LNCAP (cell line): ENCODE measurements around the gene TMBIM1.

Source experiments
- CTCF ChIP-seq: fragments of 450-650 bp; IDR thresholded peaks from 2 replicates; pipeline ENCODE4 v1.5.1; 2017; ENCODE audit warnings: mild to moderate bottlenecking

The TMBIM1 gene

GRCh38 chr2:218270721-218271486 is 21.4 kb downstream of the TMBIM1 start:
- TF ChIP-seq CTCF: no peak

- no peak for TF ChIP-seq CTCF
Observed at GRCh38 chr2:218269900-218270720, 22.2 kb downstream of the TMBIM1 start, which contains the start of the genes AAMP and PNKD. Gene AAMP, minus strand, starts transcription at chr2:218270137. Its CDS starts 51 bp downstream, at chr2:218270086. Gene PNKD, plus strand, starts transcription at chr2:218270519. Its CDS starts 17 bp downstream, at chr2:218270536.

GRCh38 chr2:218267259-218267658 is 25.0 kb downstream of the TMBIM1 start:
- TF ChIP-seq CTCF: no peak

GRCh38 chr2:218266316-218266979 is 25.9 kb downstream of the TMBIM1 start:
- no peak for TF ChIP-seq CTCF

GRCh38 chr2:218265626-218266025 is 26.7 kb downstream of the TMBIM1 start:
- TF ChIP-seq CTCF: no peak

- no peak for TF ChIP-seq CTCF
Observed at GRCh38 chr2:218264773-218265561, 27.3 kb downstream of the TMBIM1 start.
